ENCODE data around the gene BMP8B.

GRCh38 chr1:39737546-39738169 is 51.0 kb downstream of the BMP8B start:
- no peak for TF ChIP-seq TAF1 (IDR thresholded peaks at IDR 0.05; ENCODE audit: borderline replicate concordance, low read depth, low read length)
- TF ChIP-seq FOXM1 (IDR thresholded peaks at IDR 0.05; ENCODE audit: low read depth), result no peak
- no peak for TF ChIP-seq CTCF (IDR thresholded peaks at IDR 0.05)
- TF ChIP-seq RAD21 (IDR thresholded peaks at IDR 0.05; ENCODE audit: low read length), result no peak
- no peak for TF ChIP-seq EZH2phosphoT487 (IDR thresholded peaks at IDR 0.05; ENCODE audit: borderline replicate concordance, low read depth)
- TF ChIP-seq MAX (IDR thresholded peaks at IDR 0.05; ENCODE audit: low read depth), result no peak
